Measurements from ENCODE around the gene MFAP1.

The MFAP1 gene

GRCh38 chr15:43776101-43776717, 48.3 kb downstream of the MFAP1 start:
- Histone ChIP-seq H3K27me3 (ENCODE audit: control insufficient read depth in 1 of 2, insufficient read depth in 2 of 2, low read length in 2 of 2) (no peaks in the 10 kb centered on the region), H3K9me3 (ENCODE audit: control insufficient read depth in 2 of 2, low read length in 2 of 2) (no peaks in the 10 kb centered on the region), H3K27ac (ENCODE audit: low read length) (peak overlapping the region; percentile 87), H3K4me1 (ENCODE audit: control insufficient read depth, insufficient read depth, low read length) (peaks cover 16% of the 10 kb centered on the region), H3K36me3 (ENCODE audit: control insufficient read depth in 2 of 2, insufficient read depth in 2 of 2, low read length in 2 of 2) (peaks cover 13 to 16% of the 10 kb centered on the region in 2 donors), H3K4me3 (ENCODE audit: low read length in 2 of 2) (peak overlapping the region; percentile 83 to 89), H3K9ac (ENCODE audit: low read length in 2 of 2) (peak overlapping the region in 1 of 2 donors; percentile 74)

GRCh38 chr15:43775411-43775965, 49.0 kb downstream of the MFAP1 start:
- peaks cover 15 to 21% of the 10 kb centered on the region in 2 donors for H3K36me3 ChIP-seq (ENCODE audit: control insufficient read depth in 2 of 2, insufficient read depth in 2 of 2, low read length in 2 of 2)
- no peak overlapping the region for H3K9ac ChIP-seq (ENCODE audit: low read length in 2 of 2)
- no peaks in the 10 kb centered on the region for H3K9me3 ChIP-seq (ENCODE audit: control insufficient read depth in 2 of 2, low read length in 2 of 2)
- peaks cover 16% of the 10 kb centered on the region for H3K4me1 ChIP-seq (ENCODE audit: control insufficient read depth, insufficient read depth, low read length)
- no peaks in the 10 kb centered on the region for H3K27me3 ChIP-seq (ENCODE audit: control insufficient read depth in 1 of 2, insufficient read depth in 2 of 2, low read length in 2 of 2)
- H3K27ac ChIP-seq (ENCODE audit: low read length): peak overlapping the region; percentile 87
- no peak overlapping the region for H3K4me3 ChIP-seq (ENCODE audit: low read length in 2 of 2)

GRCh38 chr15:43774062-43774461, 50.4 kb downstream of the MFAP1 start:
- H3K9me3 ChIP-seq (ENCODE audit: control insufficient read depth in 2 of 2, low read length in 2 of 2): no peaks in the 10 kb centered on the region
- H3K36me3 ChIP-seq (ENCODE audit: control insufficient read depth in 2 of 2, insufficient read depth in 2 of 2, low read length in 2 of 2): peaks cover 19 to 30% of the 10 kb centered on the region in 2 donors
- peaks cover 16% of the 10 kb centered on the region for H3K4me1 ChIP-seq (ENCODE audit: control insufficient read depth, insufficient read depth, low read length)
- H3K9ac ChIP-seq (ENCODE audit: low read length in 2 of 2): no peak overlapping the region
- H3K27ac ChIP-seq (ENCODE audit: low read length): no peak overlapping the region
- H3K4me3 ChIP-seq (ENCODE audit: low read length in 2 of 2): no peak overlapping the region
- no peaks in the 10 kb centered on the region for H3K27me3 ChIP-seq (ENCODE audit: control insufficient read depth in 1 of 2, insufficient read depth in 2 of 2, low read length in 2 of 2)

- Histone ChIP-seq H3K27me3 (ENCODE audit: control insufficient read depth in 1 of 2, insufficient read depth in 2 of 2, low read length in 2 of 2) (no peaks in the 10 kb centered on the region), H3K9me3 (ENCODE audit: control insufficient read depth in 2 of 2, low read length in 2 of 2) (no peaks in the 10 kb centered on the region), H3K27ac (ENCODE audit: low read length) (no peak overlapping the region), H3K4me3 (ENCODE audit: low read length in 2 of 2) (no peak overlapping the region), H3K36me3 (ENCODE audit: control insufficient read depth in 2 of 2, insufficient read depth in 2 of 2, low read length in 2 of 2) (peaks cover 28 to 30% of the 10 kb centered on the region in 2 donors), H3K9ac (ENCODE audit: low read length in 2 of 2) (no peak overlapping the region), H3K4me1 (ENCODE audit: control insufficient read depth, insufficient read depth, low read length) (peaks cover 15% of the 10 kb centered on the region)
These were observed 51.9 kb downstream of the MFAP1 start for GRCh38 chr15:43772624-43773023.

DNA sequence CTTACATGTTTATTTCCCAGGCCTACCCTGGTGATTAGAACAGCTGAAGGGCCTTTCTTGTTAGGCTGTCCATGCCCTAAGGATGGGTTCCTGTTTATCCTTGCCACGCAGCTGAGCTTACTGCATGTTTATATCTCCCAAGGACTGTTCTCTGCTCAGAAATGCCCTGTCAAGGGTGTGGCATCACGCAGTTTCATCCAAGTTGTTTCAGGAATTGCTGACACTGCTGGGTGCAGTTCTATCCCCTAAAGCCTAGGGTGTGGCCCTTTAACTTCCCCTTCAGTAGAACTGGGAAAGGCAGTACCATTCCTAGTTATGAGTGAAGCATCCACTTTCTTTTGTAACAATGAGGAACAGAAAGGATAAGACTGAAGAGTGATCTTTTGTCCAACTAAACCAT, 52.7 kb downstream of the MFAP1 start:
- Histone ChIP-seq H3K36me3 (ENCODE audit: control insufficient read depth in 2 of 2, insufficient read depth in 2 of 2, low read length in 2 of 2) (peaks cover 29 to 30% of the 10 kb centered on the region in 2 donors), H3K27me3 (ENCODE audit: control insufficient read depth in 1 of 2, insufficient read depth in 2 of 2, low read length in 2 of 2) (no peaks in the 10 kb centered on the region), H3K27ac (ENCODE audit: low read length) (no peak overlapping the region), H3K4me3 (ENCODE audit: low read length in 2 of 2) (no peak overlapping the region), H3K4me1 (ENCODE audit: control insufficient read depth, insufficient read depth, low read length) (peaks cover 8% of the 10 kb centered on the region), H3K9me3 (ENCODE audit: control insufficient read depth in 2 of 2, low read length in 2 of 2) (no peaks in the 10 kb centered on the region), H3K9ac (ENCODE audit: low read length in 2 of 2) (no peak overlapping the region)

DNA sequence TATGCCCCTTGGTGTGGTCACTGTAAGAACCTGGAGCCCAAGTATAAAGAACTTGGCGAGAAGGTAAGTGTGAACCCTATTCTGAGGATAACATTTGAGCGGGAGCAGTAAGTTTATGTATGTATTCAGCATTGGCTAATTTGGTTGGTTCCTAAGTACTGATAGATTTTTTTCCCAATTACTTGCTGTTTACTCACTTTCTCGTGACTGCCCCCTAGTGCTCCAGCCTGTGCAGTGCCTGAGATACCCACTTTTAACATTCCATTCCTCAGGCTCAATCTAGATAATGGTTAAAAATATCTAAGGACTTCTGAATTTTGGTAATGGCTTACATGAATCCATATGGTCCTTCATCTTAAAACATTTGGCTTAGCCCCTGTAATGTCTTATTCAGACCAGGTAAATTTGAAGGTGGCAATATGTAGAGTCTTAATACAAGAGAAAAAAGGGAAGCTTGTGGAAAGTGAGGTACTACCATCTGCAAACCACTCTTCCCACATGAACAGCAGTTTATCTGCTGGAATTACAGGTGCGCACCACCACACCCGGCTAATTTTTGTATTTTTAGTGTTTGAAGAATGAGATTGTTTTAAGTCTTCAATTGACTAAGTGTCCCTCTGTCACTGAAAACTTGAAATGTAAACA, 54.8 kb downstream of the MFAP1 start:
- no peak overlapping the region for H3K9ac ChIP-seq (ENCODE audit: low read length in 2 of 2)
- H3K27ac ChIP-seq (ENCODE audit: low read length): no peak overlapping the region
- peaks cover 48 to 49% of the 10 kb centered on the region in 2 donors for H3K36me3 ChIP-seq (ENCODE audit: control insufficient read depth in 2 of 2, insufficient read depth in 2 of 2, low read length in 2 of 2)
- H3K9me3 ChIP-seq (ENCODE audit: control insufficient read depth in 2 of 2, low read length in 2 of 2): no peaks in the 10 kb centered on the region
- H3K4me3 ChIP-seq (ENCODE audit: low read length in 2 of 2): no peak overlapping the region
- no peaks in the 10 kb centered on the region for H3K27me3 ChIP-seq (ENCODE audit: control insufficient read depth in 1 of 2, insufficient read depth in 2 of 2, low read length in 2 of 2)
- H3K4me1 ChIP-seq (ENCODE audit: control insufficient read depth, insufficient read depth, low read length): no peaks in the 10 kb centered on the region

GRCh38 chr15:43763819-43764446, 60.6 kb downstream of the MFAP1 start:
- no peak overlapping the region for H3K9ac ChIP-seq (ENCODE audit: low read length in 2 of 2)

GRCh38 chr15:43762824-43763223, 61.7 kb downstream of the MFAP1 start:
- Histone ChIP-seq H3K9me3 (ENCODE audit: control insufficient read depth in 2 of 2, low read length in 2 of 2) (no peaks in the 10 kb centered on the region), H3K9ac (ENCODE audit: low read length in 2 of 2) (no peak overlapping the region), H3K27me3 (ENCODE audit: control insufficient read depth in 1 of 2, insufficient read depth in 2 of 2, low read length in 2 of 2) (no peaks in the 10 kb centered on the region), H3K4me3 (ENCODE audit: low read length in 2 of 2) (no peak overlapping the region), H3K36me3 (ENCODE audit: control insufficient read depth in 2 of 2, insufficient read depth in 2 of 2, low read length in 2 of 2) (peaks cover 30 to 41% of the 10 kb centered on the region in 2 donors), H3K27ac (ENCODE audit: low read length) (no peak overlapping the region), H3K4me1 (ENCODE audit: control insufficient read depth, insufficient read depth, low read length) (peaks cover 5% of the 10 kb centered on the region)

More at GRCh38 chr15:43763819-43764446, 60.6 kb downstream of the MFAP1 start:
- H3K4me1 ChIP-seq (ENCODE audit: control insufficient read depth, insufficient read depth, low read length): peaks cover 5% of the 10 kb centered on the region
- H3K4me3 ChIP-seq (ENCODE audit: low read length in 2 of 2): no peak overlapping the region
- peaks cover 30 to 45% of the 10 kb centered on the region in 2 donors for H3K36me3 ChIP-seq (ENCODE audit: control insufficient read depth in 2 of 2, insufficient read depth in 2 of 2, low read length in 2 of 2)
- H3K27me3 ChIP-seq (ENCODE audit: control insufficient read depth in 1 of 2, insufficient read depth in 2 of 2, low read length in 2 of 2): no peaks in the 10 kb centered on the region
- H3K27ac ChIP-seq (ENCODE audit: low read length): no peak overlapping the region
- no peaks in the 10 kb centered on the region for H3K9me3 ChIP-seq (ENCODE audit: control insufficient read depth in 2 of 2, low read length in 2 of 2)
